SK-N-SH (cell line): ENCODE measurements around the gene ALOX5AP. TPM values are rescaled to one million over a fixed set of nuclear protein-coding genes. Genes with fewer than 3 reads are reported as not detected.

Source experiments
- CTCF ChIA-PET: fragments of 300-600, 350-600 bp; formaldehyde crosslinking; extraction: SDS; loops from one replicate; lab custom pipeline; 2021; lab: Yijun Ruan, JAX
- POLR2A ChIA-PET: fragments of 350-600 bp; sonication (Branson Sonifier 250); formaldehyde crosslinking; extraction: SDS; loops from one replicate; lab custom pipeline; 2020; ENCODE audit warnings: antibody characterized with exemption, inconsistent platforms; lab: Yijun Ruan, JAX
- DNase-seq: peaks from one replicate; pipeline ENCODE4 v3.0.0; 2012
- H2AFZ ChIP-seq: fragments of 200-600 bp; sonication (generic); 2 replicates; pipeline ENCODE4 v1.8.1; 2016; ENCODE audit warnings: antibody characterized with exemption, mild to moderate bottlenecking, low read depth
- H3F3A ChIP-seq: fragments of 200-600 bp; sonication (generic); replicated peaks from 2 replicates; pipeline ENCODE3; 2016; ENCODE audit warnings: antibody characterized with exemption, mild to moderate bottlenecking; ENCODE audit not compliant: insufficient read depth
- H3K27ac ChIP-seq, 2 experiments: fragments of 200-500 bp in 1 of 2; fragments of 200-600 bp in 1 of 2; sonication (Bioruptor generic) in 1 of 2; sonication (generic), shearing (Covaris generic) in 1 of 2; 2 replicates each; pipeline versions ENCODE4 v1.5.1 to v1.6.1; 2014 to 2016; ENCODE audit warnings: low read depth in 2 of 2, inconsistent platforms in 1 of 2, low read length in 1 of 2, mild to moderate bottlenecking in 1 of 2, mixed read lengths in 1 of 2
- H3K27me3 ChIP-seq: fragments of 200-600 bp; sonication (generic), shearing (Covaris generic); 2 replicates; pipeline ENCODE4 v1.6.1; 2016; ENCODE audit warnings: mixed run types; ENCODE audit not compliant: insufficient read depth
- H3K36me3 ChIP-seq, 2 experiments: fragments of 200-500 bp in 1 of 2; fragments of 200-600 bp in 1 of 2; sonication (Bioruptor generic) in 1 of 2; sonication (generic) in 1 of 2; replicated peaks in 1 of 2; 2 replicates each; pipeline versions ENCODE3 to v1.5.1; 2014 to 2016; ENCODE audit warnings: low read length in 1 of 2, mild to moderate bottlenecking in 1 of 2; ENCODE audit not compliant: insufficient read depth in 2 of 2, control insufficient read depth in 1 of 2
- H3K4me1 ChIP-seq, 2 experiments: fragments of 200-500 bp in 1 of 2; fragments of 200-600 bp in 1 of 2; sonication (Bioruptor generic) in 1 of 2; sonication (generic), shearing (Covaris generic) in 1 of 2; 2 replicates each; pipeline versions ENCODE4 v1.5.1 to v1.6.1; 2014 to 2016; ENCODE audit warnings: low read depth in 1 of 2, low read length in 1 of 2, mixed run types in 1 of 2; ENCODE audit not compliant: insufficient read depth in 2 of 2, control insufficient read depth in 1 of 2
- H3K4me2 ChIP-seq: fragments of 200-600 bp; sonication (generic), shearing (Covaris generic); 2 replicates; pipeline ENCODE4 v1.6.1; 2017; ENCODE audit warnings: mixed run types
- H3K4me3 ChIP-seq, 2 experiments: fragments of 200-500 bp in 1 of 2; fragments of 200-600 bp in 1 of 2; sonication (Bioruptor generic) in 1 of 2; sonication (generic), shearing (Covaris generic) in 1 of 2; 2 replicates each; pipeline versions ENCODE4 v1.5.1 to v1.8.1; 2014 to 2016; ENCODE audit warnings: low read depth in 2 of 2, inconsistent platforms in 1 of 2, low read length in 1 of 2, mild to moderate bottlenecking in 1 of 2, mixed read lengths in 1 of 2, moderate library complexity in 1 of 2
- H3K79me2 ChIP-seq: fragments of 200-600 bp; sonication (generic); 2 replicates; pipeline ENCODE4 v1.8.1; 2017; ENCODE audit warnings: mild to moderate bottlenecking; ENCODE audit not compliant: insufficient read depth
- H3K9ac ChIP-seq: fragments of 200-600 bp; sonication (generic); 2 replicates; pipeline ENCODE4 v1.6.1; 2017; ENCODE audit warnings: mixed run types
- H3K9me2 ChIP-seq: fragments of 200-600 bp; sonication (generic); 2 replicates; pipeline ENCODE4 v1.6.1; 2017; ENCODE audit warnings: mixed run types
- H3K9me3 ChIP-seq: fragments of 200-600 bp; sonication (generic); 2 replicates; pipeline ENCODE4 v1.6.1; 2017; ENCODE audit warnings: mixed run types, mild to moderate bottlenecking, moderate library complexity
- H4K20me1 ChIP-seq: fragments of 200-600 bp; sonication (generic); 2 replicates; pipeline ENCODE4 v1.6.1; 2017; ENCODE audit warnings: mild to moderate bottlenecking, mixed run types; ENCODE audit not compliant: insufficient read depth
- CHD2 ChIP-seq: fragments of 150-350 bp; IDR thresholded peaks from 2 replicates; pipeline ENCODE4 v1.6.1; 2018; ENCODE audit warnings: low read length; ENCODE audit not compliant: partially characterized antibody
- EP300 ChIP-seq, 2 experiments: IDR thresholded peaks; 2 replicates each; pipeline versions ENCODE4 v1.4.0 to v1.6.1; 2012; ENCODE audit warnings: borderline replicate concordance in 1 of 2, low read depth in 1 of 2, low read length in 1 of 2
- EZH2phosphoT487 ChIP-seq: fragments of 200-600 bp; sonication (generic); IDR thresholded peaks from 2 replicates; pipeline ENCODE4 v1.6.1; 2017; ENCODE audit warnings: low read depth, mixed run types, mild to moderate bottlenecking, antibody characterized with exemption, moderate library complexity, borderline replicate concordance
- FOSL2 ChIP-seq: IDR thresholded peaks from 2 replicates; pipeline ENCODE4 v1.4.0; 2012; ENCODE audit warnings: low read depth, mild to moderate bottlenecking, moderate library complexity, borderline replicate concordance
- FOXJ3 ChIP-seq: sonication (generic); formaldehyde crosslinking; IDR thresholded peaks from 2 replicates; pipeline ENCODE4 v1.5.1; 2020; ENCODE audit warnings: mild to moderate bottlenecking, missing genetic modification reagents
- GABPA ChIP-seq: IDR thresholded peaks from 2 replicates; pipeline ENCODE4 v1.4.0; 2012; ENCODE audit warnings: low read depth, mild to moderate bottlenecking
- JUND ChIP-seq: IDR thresholded peaks from 2 replicates; pipeline ENCODE4 v1.4.0; 2012
- NRF1 ChIP-seq: IDR thresholded peaks from 2 replicates; pipeline ENCODE4 v1.6.1; 2012; ENCODE audit warnings: low read depth, mild to moderate bottlenecking, low read length
- RCOR1 ChIP-seq: fragments of 150-350 bp; IDR thresholded peaks from 2 replicates; pipeline ENCODE4 v1.6.1; 2017; ENCODE audit warnings: antibody characterized with exemption, low read length
- RFX5 ChIP-seq: IDR thresholded peaks from 2 replicates; pipeline ENCODE4 v1.6.1; 2012; ENCODE audit warnings: mild to moderate bottlenecking, improper control_type of control experiment, low read length
- YY1 ChIP-seq: IDR thresholded peaks from 2 replicates; pipeline ENCODE4 v1.4.0; 2012; ENCODE audit warnings: low read depth, mild to moderate bottlenecking
- WGBS: methylation state at CpG from one replicate; pipeline ENCODE4 v1.1.6; 2017; ENCODE audit warnings: low lambda C conversion rate; 5-methylcytosine and 5-hydroxymethylcytosine counted together
- polyA plus RNA-seq, 3 experiments: library from polyadenylated mRNA; depleted of rRNA; stranded (reverse); fragments of >200 nt; gene quantifications; 2 replicates each; pipeline ENCODE4 v1.2.3, GENCODE V29; 2012
- TF ChIP-seq, protein P1 (sequence below): fragments of 200-600 bp; sonication (generic); IDR thresholded peaks from 2 replicates; pipeline ENCODE4 v1.6.1; 2017; ENCODE audit warnings: antibody characterized with exemption, mild to moderate bottlenecking, moderate library complexity
- TF ChIP-seq, protein P2 (sequence below): IDR thresholded peaks from 2 replicates; pipeline ENCODE4 v1.4.0; 2012; ENCODE audit warnings: low read depth, borderline replicate concordance
- TF ChIP-seq, protein P3 (sequence below): IDR thresholded peaks from 2 replicates; pipeline ENCODE4 v1.4.0; 2012; ENCODE audit warnings: low read depth, borderline replicate concordance
- TF ChIP-seq, protein P4 (sequence below): IDR thresholded peaks from 2 replicates; pipeline ENCODE4 v1.6.1; 2012; ENCODE audit warnings: mild to moderate bottlenecking, low read depth, low read length, moderate library complexity
- TF ChIP-seq, protein P5 (sequence below): fragments of 150-350 bp; IDR thresholded peaks from 2 replicates; pipeline ENCODE4 v1.6.1; 2016; ENCODE audit warnings: mild to moderate bottlenecking, low read depth, low read length

The ALOX5AP gene
- polyA plus RNA-seq, 1 of the 3 experiments (the other 2 are of a cell fraction), result 1.3 TPM

DNA sequence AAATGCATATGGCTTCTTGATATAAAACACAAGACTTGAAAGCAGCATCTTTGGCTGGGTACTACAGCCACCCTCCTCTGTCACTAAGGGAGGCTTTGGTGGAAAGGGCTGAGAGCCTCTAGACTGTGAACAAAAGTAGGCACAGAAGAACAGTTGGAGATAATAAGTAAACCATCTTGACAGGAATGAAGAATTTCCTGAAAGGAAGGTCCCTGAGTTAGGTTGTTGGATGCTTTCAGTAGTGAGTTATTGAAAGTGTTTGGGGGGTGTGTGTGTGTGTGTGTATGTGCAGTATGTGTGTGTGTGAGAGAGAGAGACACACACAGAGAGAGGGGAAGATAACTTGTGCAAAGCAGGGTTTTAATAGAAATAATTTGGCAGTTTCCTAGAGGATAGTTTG lies 38.2 kb downstream of the ALOX5AP start:
- Histone ChIP-seq H3K4me1 (no peaks in the 10 kb centered on the region; a peak in 1 of 4 replicates), H3K9me3 (no peaks in the 10 kb centered on the region), H3K9me2 (no peaks in the 10 kb centered on the region), H3F3A (no peaks in the 10 kb centered on the region), H2AFZ (no peak overlapping the region), H3K9ac (no peak overlapping the region), H3K79me2 (no peaks in the 10 kb centered on the region), H4K20me1 (no peaks in the 10 kb centered on the region), H3K4me2 (no peak overlapping the region), H3K36me3 (no peaks in the 10 kb centered on the region), H3K4me3 (no peak overlapping the region), H3K27ac (no peak overlapping the region), H3K27me3 (no peaks in the 10 kb centered on the region)
- POLR2A ChIA-PET, result no interaction called here
- TF ChIP-seq NRF1 (no peak), GABPA (no peak), RCOR1 (no peak), JUND (no peak), EZH2phosphoT487 (no peak)
- TF ChIP-seq, protein P1, sequence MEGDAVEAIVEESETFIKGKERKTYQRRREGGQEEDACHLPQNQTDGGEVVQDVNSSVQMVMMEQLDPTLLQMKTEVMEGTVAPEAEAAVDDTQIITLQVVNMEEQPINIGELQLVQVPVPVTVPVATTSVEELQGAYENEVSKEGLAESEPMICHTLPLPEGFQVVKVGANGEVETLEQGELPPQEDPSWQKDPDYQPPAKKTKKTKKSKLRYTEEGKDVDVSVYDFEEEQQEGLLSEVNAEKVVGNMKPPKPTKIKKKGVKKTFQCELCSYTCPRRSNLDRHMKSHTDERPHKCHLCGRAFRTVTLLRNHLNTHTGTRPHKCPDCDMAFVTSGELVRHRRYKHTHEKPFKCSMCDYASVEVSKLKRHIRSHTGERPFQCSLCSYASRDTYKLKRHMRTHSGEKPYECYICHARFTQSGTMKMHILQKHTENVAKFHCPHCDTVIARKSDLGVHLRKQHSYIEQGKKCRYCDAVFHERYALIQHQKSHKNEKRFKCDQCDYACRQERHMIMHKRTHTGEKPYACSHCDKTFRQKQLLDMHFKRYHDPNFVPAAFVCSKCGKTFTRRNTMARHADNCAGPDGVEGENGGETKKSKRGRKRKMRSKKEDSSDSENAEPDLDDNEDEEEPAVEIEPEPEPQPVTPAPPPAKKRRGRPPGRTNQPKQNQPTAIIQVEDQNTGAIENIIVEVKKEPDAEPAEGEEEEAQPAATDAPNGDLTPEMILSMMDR, result no peak
- TF ChIP-seq, protein P2, sequence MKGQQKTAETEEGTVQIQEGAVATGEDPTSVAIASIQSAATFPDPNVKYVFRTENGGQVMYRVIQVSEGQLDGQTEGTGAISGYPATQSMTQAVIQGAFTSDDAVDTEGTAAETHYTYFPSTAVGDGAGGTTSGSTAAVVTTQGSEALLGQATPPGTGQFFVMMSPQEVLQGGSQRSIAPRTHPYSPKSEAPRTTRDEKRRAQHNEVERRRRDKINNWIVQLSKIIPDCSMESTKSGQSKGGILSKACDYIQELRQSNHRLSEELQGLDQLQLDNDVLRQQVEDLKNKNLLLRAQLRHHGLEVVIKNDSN, result no peak
- no peak for DNase-seq
- CTCF ChIA-PET, result no interaction called here

DNA sequence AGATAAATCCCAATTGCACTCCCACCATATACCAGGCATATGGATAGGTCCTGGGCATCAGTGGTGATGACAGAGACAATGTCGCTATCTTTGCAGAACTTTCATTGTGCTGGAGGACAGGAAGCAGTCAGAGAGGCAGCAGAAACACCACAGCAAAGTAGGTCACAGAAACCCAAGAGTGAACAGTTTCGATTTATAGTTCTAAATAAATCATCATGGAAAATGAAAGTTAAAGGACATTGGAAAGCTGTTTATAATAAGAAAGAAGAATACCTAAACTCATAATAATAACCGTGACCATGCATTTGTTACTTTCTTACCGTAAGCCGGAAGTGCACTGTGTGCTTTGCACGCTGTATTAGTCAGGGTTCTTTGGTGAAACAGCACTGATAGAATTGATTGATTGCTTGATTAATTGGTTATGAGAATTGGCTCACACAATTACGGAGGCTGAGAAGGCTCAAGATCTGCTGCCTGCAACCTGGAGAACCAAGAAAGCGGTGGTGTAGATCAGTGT lies 38.9 kb downstream of the ALOX5AP start:
- CTCF ChIA-PET, result interaction anchor here (0.9 kb wide), 1 partner anchor 10 kb away, joined by 3 read pairs; no protein-coding TSS in a partner anchor
- no peak overlapping the region for H3K4me2 ChIP-seq
- H3K4me3 ChIP-seq, result no peak overlapping the region
- no peak overlapping the region for H3K27ac ChIP-seq
- no peaks in the 10 kb centered on the region for H3F3A ChIP-seq
- H3K27me3 ChIP-seq, result no peaks in the 10 kb centered on the region
- POLR2A ChIA-PET, result no interaction called here
- 90% methylated on average over 8 of the region's 8 CpGs for WGBS
- no peak overlapping the region for H2AFZ ChIP-seq
- H3K36me3 ChIP-seq, result no peaks in the 10 kb centered on the region
- DNase-seq, result no peak
- H3K4me1 ChIP-seq, result no peaks in the 10 kb centered on the region; a peak in 1 of 4 replicates
- no peak overlapping the region for H3K9ac ChIP-seq
- H3K9me3 ChIP-seq, result no peaks in the 10 kb centered on the region
- no peaks in the 10 kb centered on the region for H3K79me2 ChIP-seq
- no peaks in the 10 kb centered on the region for H4K20me1 ChIP-seq
- H3K9me2 ChIP-seq, result no peaks in the 10 kb centered on the region
- TF ChIP-seq YY1 (no peak), JUND (no peak), EP300 (IDR thresholded peaks at IDR 0.05; ENCODE audit: borderline replicate concordance in 1 of 2, low read depth in 1 of 2, low read length in 1 of 2) (no peak), FOSL2 (no peak), RFX5 (no peak), FOXJ3 (CRISPR knock-in tag) (no peak), CHD2 (no peak)
- TF ChIP-seq, protein P3, sequence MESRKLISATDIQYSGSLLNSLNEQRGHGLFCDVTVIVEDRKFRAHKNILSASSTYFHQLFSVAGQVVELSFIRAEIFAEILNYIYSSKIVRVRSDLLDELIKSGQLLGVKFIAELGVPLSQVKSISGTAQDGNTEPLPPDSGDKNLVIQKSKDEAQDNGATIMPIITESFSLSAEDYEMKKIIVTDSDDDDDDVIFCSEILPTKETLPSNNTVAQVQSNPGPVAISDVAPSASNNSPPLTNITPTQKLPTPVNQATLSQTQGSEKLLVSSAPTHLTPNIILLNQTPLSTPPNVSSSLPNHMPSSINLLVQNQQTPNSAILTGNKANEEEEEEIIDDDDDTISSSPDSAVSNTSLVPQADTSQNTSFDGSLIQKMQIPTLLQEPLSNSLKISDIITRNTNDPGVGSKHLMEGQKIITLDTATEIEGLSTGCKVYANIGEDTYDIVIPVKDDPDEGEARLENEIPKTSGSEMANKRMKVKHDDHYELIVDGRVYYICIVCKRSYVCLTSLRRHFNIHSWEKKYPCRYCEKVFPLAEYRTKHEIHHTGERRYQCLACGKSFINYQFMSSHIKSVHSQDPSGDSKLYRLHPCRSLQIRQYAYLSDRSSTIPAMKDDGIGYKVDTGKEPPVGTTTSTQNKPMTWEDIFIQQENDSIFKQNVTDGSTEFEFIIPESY, result no peak
- TF ChIP-seq, protein P4, sequence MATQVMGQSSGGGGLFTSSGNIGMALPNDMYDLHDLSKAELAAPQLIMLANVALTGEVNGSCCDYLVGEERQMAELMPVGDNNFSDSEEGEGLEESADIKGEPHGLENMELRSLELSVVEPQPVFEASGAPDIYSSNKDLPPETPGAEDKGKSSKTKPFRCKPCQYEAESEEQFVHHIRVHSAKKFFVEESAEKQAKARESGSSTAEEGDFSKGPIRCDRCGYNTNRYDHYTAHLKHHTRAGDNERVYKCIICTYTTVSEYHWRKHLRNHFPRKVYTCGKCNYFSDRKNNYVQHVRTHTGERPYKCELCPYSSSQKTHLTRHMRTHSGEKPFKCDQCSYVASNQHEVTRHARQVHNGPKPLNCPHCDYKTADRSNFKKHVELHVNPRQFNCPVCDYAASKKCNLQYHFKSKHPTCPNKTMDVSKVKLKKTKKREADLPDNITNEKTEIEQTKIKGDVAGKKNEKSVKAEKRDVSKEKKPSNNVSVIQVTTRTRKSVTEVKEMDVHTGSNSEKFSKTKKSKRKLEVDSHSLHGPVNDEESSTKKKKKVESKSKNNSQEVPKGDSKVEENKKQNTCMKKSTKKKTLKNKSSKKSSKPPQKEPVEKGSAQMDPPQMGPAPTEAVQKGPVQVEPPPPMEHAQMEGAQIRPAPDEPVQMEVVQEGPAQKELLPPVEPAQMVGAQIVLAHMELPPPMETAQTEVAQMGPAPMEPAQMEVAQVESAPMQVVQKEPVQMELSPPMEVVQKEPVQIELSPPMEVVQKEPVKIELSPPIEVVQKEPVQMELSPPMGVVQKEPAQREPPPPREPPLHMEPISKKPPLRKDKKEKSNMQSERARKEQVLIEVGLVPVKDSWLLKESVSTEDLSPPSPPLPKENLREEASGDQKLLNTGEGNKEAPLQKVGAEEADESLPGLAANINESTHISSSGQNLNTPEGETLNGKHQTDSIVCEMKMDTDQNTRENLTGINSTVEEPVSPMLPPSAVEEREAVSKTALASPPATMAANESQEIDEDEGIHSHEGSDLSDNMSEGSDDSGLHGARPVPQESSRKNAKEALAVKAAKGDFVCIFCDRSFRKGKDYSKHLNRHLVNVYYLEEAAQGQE, result no peak
- TF ChIP-seq, protein P5, sequence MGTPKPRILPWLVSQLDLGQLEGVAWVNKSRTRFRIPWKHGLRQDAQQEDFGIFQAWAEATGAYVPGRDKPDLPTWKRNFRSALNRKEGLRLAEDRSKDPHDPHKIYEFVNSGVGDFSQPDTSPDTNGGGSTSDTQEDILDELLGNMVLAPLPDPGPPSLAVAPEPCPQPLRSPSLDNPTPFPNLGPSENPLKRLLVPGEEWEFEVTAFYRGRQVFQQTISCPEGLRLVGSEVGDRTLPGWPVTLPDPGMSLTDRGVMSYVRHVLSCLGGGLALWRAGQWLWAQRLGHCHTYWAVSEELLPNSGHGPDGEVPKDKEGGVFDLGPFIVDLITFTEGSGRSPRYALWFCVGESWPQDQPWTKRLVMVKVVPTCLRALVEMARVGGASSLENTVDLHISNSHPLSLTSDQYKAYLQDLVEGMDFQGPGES, result no peak
- TF ChIP-seq, protein P2, result no peak
